HG02798 (cell line): ENCODE data around the gene ALKBH2.

Experiments used
- ATAC-seq: cut with Tn5 transposase; IDR thresholded peaks from one replicate; pipeline ENCODE4 v1.9.1; 2021; ENCODE audit warnings: mild to moderate bottlenecking; ENCODE audit not compliant: unreplicated experiment, poor library complexity

ALKBH2 gene

GRCh38 chr12:109115404-109115757, 22.1 kb upstream of the ALKBH2 start:
- no peak for ATAC-seq

DNA sequence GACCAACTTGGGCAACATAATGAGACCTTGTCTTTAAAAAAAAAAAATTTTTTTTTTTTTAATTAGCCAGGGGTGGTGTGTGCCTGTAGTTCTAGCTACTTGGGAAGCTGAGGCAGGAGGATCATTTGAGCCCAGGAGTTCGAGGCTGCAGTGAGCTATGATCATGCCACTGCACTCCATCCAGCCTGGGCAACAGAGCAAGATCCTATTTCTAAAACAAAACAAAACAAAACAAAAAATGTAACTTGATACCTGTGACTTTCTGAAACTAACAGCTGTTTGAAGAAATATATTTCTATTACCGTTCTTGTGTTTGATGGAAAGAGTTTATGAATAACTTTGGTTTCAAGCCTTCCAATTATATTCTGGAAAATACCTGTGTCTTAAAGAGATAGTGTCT, 21.4 kb upstream of the ALKBH2 start:
- ATAC-seq: no peak

DNA sequence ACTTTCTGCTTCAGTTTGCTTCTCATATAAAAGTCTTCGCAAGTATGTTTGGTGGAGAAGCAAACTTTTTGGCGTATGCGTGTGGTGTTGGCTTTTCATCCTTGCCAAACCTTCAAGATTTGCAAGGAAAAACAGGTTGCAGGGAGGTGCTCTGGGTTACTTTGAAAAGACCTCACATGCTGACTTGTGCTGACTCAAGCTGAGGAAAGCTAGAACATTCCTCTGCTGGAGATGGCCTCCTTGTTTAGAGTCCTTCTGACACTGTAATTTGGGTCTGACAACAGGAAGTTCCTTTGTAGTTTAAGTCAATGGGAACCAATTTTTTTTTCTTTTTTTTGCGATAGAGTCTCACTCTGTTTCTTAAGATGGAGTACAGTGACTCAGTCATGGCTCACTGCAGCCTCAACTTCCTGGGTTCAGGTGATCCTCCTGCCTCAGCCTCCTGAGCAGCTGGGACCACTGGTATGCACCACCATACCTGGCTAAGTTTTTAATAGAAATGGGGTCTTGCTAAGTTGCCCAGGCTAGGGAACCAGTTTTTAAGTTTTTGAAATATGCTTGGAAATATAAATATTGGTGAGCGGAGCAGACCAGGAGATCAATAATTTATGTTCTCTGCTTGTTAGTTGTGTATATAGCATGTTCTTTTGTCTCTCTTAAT, 20.5 kb upstream of the ALKBH2 start:
- ATAC-seq: no peak

- no peak for ATAC-seq
Observed at GRCh38 chr12:109112720-109113465, 19.6 kb upstream of the ALKBH2 start.

DNA sequence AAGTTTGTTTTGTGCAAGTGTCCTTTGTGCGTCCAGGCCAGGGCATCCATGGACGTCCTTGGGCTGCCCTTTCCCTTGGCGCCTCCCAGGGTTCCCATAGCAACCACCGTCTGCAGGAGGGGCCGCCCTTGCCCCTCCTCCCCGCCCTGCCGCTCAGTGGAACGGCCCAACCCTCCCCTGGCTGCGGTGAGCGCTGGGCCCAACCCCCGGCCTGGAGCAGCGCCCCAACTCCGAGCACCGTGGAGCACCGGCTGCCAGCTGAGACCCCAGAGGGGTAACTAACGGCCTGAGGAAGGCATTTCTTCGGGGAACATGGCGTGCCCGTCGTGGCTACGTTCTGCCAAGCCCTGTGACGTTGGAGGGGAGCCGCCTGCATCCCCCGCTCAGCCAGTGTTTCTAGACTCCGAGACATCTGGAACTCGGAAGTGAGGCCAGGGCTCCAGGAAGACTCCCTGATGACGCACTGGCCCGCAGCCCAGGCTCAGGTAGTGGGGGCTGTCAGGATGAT, 17.8 kb upstream of the ALKBH2 start:
- peak; percentile 79 for ATAC-seq

GRCh38 chr12:109109746-109110350, 16.6 kb upstream of the ALKBH2 start:
- ATAC-seq: no peak

DNA sequence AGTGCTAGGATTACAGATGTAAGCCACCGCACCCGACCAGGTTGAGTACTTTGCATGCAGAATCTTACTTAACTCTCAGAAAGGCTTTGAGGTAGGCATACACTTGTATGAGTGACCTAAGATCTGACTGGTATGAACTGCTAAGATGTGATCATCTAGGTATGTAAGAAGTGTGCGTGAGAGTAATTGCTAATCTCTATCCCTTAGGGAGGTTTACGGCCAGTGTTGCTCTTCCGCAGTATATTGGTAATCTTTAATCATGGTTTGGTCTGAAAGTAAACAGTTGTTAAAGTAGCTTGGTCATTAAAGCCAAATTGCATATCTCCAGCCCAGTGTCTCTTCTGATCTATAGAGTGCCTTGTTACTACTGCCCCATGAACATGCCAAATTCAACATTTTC, 11.9 kb upstream of the ALKBH2 start:
- no peak for ATAC-seq

- ATAC-seq: no peak
Observed at GRCh38 chr12:109102491-109102890, 9.2 kb upstream of the ALKBH2 start.

DNA sequence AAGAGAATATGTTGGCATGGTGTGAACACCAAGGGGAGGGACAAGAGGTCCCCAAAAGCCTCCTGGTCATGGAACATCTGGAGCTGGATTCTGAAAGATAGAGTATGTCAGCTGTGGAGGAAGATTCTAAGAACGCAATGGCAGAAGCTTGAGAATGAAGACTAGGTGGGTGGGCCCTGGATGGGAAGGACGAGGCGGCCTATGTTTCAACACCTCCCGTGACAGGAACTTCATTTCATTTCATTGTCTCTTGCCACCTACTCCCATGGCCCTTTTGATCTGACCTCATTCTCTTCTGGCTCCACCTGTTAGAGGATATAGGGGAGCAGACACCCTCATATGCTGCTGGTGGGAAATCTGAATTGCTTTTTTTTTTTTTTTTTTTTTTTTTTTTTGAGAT, 7.5 kb upstream of the ALKBH2 start:
- no peak for ATAC-seq

GRCh38 chr12:109099431-109100020, 6.3 kb upstream of the ALKBH2 start:
- no peak for ATAC-seq

GRCh38 chr12:109098651-109099050, 5.4 kb upstream of the ALKBH2 start:
- no peak for ATAC-seq

DNA sequence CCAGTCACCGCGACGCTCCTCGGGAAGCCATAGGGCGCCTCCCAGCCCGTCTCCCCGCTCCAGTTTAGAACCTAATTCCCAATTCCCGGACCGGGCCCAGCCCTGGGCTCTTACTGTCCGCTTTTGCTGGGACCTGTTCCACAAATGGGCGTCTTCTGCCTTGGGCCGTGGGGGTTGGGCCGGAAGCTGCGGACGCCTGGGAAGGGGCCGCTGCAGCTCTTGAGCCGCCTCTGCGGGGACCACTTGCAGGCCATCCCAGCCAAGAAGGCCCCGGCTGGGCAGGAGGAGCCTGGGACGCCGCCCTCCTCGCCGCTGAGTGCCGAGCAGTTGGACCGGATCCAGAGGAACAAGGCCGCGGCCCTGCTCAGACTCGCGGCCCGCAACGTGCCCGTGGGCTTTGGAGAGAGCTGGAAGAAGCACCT, 4.9 kb upstream of the ALKBH2 start:
- ATAC-seq: peak; percentile 30

GRCh38 chr12:109097435-109098182, 4.3 kb upstream of the ALKBH2 start, which contains the start of gene UNG:
TSS of gene UNG (plus strand) at chr12:109097597. CDS start at chr12:109097680, 83 bp downstream.
- peak; percentile 94 for ATAC-seq

DNA sequence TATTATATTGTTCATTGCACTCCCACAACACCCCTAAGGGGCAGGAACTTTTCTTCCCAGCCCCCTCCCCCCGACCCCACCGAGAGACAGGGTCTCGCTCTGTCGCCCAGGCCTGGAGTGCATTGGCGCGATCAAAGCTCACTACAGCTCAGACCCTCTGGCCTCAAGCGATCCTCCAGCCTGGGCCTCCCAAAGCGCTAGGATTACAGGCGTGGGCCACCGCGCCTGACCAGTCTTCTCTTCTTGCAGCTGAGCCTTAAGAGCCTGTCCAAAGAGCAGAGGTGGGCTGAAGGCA, 3.8 kb upstream of the ALKBH2 start:
- ATAC-seq: no peak

DNA sequence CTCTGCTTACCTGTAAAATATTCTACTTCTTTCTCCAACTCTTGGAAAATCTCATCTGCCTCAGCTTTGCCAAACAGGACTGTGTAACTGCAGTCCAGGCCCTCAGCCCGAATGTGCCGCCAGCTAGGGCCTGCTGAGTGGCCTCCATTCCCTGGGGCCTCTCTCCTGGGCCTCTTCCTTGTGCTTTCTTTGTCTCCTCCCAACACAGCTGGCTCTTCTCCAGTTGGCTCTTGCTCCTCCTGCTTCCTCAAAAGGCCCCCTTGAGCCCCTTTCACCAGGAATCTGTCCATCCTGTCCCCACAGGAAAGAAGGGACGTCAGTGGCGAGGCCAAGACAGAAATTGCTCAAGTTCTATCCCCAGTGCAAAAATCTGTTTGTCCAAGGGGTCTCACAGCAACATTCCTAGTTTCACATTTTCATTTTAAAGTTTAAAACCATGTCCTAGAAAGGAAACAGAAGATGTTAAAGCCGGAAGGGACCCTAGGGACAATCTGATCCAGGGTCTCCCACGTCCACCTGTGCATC, 713 bp downstream of the ALKBH2 start:
- ATAC-seq: no peak

DNA sequence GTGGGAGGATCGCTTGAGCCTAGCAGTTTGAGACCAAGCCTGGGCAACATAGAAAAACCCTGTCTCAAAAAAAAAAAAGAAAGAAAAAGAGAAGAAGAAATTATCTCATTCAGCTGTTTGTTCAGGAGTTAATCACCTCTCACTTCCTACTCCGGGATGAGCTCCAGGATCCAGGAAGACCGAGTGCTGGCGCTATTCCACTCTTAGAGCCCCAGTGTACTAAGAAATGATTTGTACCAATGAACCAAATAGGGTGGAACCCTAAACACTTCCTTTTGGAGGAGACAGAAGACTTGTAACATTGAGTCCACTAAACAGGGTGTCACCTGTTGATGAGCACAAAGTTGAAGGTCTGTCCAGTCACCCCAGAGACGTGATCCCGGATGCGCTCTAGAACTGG, 3.6 kb downstream of the ALKBH2 start:
- no peak for ATAC-seq

- ATAC-seq: no peak
Observed at GRCh38 chr12:109088818-109089217, 4.5 kb downstream of the ALKBH2 start.

DNA sequence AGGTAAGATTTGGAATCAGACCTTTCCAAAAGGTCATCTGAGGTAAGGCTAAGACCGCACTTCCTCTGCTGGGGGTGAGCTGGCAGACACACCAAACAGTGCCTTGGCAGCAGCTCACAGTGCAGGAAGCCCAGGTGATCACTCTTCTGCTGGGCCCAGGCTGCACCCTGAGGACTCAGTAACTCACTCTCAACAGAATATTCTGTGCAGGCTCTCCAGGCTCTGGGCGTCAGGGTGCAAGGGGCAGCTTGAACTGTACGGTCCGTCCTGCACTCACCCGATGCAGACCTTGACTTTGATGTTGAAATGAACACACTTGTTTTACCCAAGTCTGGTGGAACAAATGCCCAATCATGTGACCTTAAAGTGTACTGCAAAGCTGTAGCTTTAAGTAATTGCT, 6.0 kb downstream of the ALKBH2 start:
- ATAC-seq: no peak

DNA sequence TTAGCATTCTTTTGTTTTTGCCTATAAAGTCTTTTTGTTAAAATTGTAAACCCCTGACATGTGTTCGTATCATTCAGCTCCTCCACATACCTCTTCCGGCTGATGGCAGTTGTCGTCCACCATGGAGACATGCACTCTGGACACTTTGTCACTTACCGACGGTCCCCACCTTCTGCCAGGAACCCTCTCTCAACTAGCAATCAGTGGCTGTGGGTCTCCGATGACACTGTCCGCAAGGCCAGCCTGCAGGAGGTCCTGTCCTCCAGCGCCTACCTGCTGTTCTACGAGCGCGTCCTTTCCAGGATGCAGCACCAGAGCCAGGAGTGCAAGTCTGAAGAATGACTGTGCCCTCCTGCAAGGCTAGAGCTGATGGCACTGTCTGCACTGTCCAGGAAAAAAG, 7.7 kb downstream of the ALKBH2 start:
- no peak for ATAC-seq

DNA sequence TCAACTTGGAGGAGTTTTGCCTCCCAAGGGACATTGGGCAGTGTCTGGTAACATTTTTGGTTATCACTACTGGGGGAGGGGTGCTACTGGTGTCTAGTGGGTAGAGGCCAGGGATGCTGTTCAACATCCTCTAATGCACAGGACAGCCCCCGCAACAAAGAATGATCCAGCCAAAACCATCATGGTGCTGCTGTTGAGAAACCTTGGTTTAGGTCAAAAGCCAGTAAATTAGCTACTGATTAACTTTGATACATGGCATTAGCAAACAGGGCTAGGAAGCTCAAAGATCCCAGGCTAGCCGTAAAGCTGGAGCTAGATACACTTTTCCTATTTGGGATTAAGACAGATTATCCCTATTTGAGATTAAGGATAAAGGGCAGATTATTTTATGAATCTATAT, 8.8 kb downstream of the ALKBH2 start:
- no peak for ATAC-seq
